Sigmoid colon (tissue), 4 donors: ENCODE data around the gene ACSL4.

Source experiments
- EP300 ChIP-seq, 4 donors: sonication (generic); formaldehyde crosslinking; IDR thresholded peaks; one replicate each; pipeline ENCODE4 v1.6.1; 2017; ENCODE audit warnings: antibody characterized with exemption in 4 of 4
- POLR2A ChIP-seq, 2 donors: fragments of 450-650 bp; IDR thresholded peaks; one replicate each; pipeline ENCODE4 v1.6.1; 2016; ENCODE audit warnings: antibody characterized with exemption in 2 of 2, mild to moderate bottlenecking in 2 of 2, moderate library complexity in 2 of 2
- TF ChIP-seq, protein P1 (sequence below), 4 experiments: fragments of 450-650 bp in 3 of 4; fragments of 200-600 bp in 1 of 4; IDR thresholded peaks; one replicate each; pipeline ENCODE4 v1.5.1; 2016 to 2019; ENCODE audit warnings: antibody characterized with exemption in 4 of 4, mild to moderate bottlenecking in 3 of 4, moderate library complexity in 2 of 4

DNA sequence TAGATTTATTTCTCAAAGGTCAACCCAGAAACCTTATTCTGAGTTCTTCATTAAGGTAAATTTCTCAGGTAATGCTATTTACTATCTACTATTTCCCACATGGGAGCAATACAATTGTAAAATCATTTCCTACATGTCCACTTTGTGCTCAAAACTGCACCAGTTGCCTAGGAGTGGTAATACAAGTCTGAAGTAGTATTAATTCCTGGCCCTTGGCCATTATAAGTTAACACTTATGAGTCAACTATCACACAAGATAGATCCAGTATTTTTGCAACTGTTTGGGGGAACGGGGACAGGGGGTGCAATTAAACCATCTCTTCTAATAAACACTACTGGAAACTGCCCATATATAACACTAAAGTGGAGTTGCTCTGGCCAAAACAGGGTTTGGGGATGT is 48.9 kb downstream of the ACSL4 start:
- TF ChIP-seq, protein P1, sequence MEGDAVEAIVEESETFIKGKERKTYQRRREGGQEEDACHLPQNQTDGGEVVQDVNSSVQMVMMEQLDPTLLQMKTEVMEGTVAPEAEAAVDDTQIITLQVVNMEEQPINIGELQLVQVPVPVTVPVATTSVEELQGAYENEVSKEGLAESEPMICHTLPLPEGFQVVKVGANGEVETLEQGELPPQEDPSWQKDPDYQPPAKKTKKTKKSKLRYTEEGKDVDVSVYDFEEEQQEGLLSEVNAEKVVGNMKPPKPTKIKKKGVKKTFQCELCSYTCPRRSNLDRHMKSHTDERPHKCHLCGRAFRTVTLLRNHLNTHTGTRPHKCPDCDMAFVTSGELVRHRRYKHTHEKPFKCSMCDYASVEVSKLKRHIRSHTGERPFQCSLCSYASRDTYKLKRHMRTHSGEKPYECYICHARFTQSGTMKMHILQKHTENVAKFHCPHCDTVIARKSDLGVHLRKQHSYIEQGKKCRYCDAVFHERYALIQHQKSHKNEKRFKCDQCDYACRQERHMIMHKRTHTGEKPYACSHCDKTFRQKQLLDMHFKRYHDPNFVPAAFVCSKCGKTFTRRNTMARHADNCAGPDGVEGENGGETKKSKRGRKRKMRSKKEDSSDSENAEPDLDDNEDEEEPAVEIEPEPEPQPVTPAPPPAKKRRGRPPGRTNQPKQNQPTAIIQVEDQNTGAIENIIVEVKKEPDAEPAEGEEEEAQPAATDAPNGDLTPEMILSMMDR (IDR thresholded peaks at IDR 0.05), result no peak
- TF ChIP-seq EP300 (IDR thresholded peaks at IDR 0.05) (no peak), POLR2A (IDR thresholded peaks at IDR 0.05) (no peak)
